ENCODE measurements around the gene CD9. TPM values are rescaled to one million over a fixed set of nuclear protein-coding genes. Genes with fewer than 3 reads are reported as not detected.

Gene CD9
- total RNA-seq, 1 donor from 2014 or later = 241 TPM

GRCh38 chr12:6228535-6229223 is 28.5 kb downstream of the CD9 start:
- DNase-seq (ENCODE audit: low read depth) = no peak
- Histone ChIP-seq H3K27me3 (ENCODE audit: control insufficient read depth, insufficient read depth, low read length) (no peaks in the 10 kb centered on the region), H3K4me3 (ENCODE audit: low read depth, low read length) (no peak overlapping the region), H3K36me3 (ENCODE audit: control insufficient read depth, insufficient read depth, low read length) (peaks cover 5% of the 10 kb centered on the region)
- TF ChIP-seq, protein P1, sequence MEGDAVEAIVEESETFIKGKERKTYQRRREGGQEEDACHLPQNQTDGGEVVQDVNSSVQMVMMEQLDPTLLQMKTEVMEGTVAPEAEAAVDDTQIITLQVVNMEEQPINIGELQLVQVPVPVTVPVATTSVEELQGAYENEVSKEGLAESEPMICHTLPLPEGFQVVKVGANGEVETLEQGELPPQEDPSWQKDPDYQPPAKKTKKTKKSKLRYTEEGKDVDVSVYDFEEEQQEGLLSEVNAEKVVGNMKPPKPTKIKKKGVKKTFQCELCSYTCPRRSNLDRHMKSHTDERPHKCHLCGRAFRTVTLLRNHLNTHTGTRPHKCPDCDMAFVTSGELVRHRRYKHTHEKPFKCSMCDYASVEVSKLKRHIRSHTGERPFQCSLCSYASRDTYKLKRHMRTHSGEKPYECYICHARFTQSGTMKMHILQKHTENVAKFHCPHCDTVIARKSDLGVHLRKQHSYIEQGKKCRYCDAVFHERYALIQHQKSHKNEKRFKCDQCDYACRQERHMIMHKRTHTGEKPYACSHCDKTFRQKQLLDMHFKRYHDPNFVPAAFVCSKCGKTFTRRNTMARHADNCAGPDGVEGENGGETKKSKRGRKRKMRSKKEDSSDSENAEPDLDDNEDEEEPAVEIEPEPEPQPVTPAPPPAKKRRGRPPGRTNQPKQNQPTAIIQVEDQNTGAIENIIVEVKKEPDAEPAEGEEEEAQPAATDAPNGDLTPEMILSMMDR (IDR thresholded peaks at IDR 0.05; ENCODE audit: insufficient read depth, low read length, poor library complexity, severe bottlenecking) = no peak

- Histone ChIP-seq H3K27me3 (ENCODE audit: control insufficient read depth, insufficient read depth, low read length) (no peaks in the 10 kb centered on the region), H3K36me3 (ENCODE audit: control insufficient read depth, insufficient read depth, low read length) (peaks cover 5% of the 10 kb centered on the region), H3K4me3 (ENCODE audit: low read depth, low read length) (no peak overlapping the region)
- TF ChIP-seq, protein P1 (IDR thresholded peaks at IDR 0.05; ENCODE audit: insufficient read depth, low read length, poor library complexity, severe bottlenecking) = no peak
- no peak for DNase-seq (ENCODE audit: low read depth)
These were observed 29.3 kb downstream of the CD9 start for GRCh38 chr12:6229224-6230218.

DNA sequence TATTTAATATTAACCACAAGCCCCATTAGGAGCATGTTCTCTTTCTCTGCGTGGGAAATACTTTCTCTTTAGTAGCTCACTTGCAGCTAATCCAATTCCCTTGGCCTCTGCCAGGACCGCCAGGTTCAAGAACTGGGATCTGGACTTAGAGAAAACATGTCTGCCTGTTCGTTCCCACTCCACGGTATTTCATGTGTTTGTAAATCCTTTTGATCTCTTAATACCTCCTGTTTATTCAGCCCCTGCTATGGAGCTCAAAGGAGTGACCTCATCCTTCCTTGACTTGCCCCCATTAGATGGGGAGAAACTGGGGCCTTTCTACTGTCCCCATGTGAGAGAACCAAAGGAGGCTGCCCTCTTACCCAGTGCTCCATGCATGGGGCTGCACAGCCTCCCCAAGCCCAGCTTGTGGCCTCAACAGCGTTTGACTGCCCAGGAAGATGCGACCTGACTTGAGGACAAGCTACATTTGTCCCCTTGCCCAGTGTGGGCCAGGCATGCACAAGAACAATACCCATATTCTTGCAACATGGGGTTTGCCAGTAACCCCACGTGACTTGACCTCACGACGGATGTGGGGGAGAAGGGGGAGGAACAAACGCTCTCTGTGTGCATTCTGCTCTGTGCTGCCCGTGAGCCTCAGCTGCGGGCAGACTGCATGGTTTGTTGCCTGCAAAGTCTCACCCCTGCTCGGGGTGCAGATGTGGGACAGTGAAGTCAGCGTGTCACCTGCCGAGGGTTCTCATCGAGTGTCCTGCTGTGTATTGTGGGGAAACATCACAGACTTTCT is 30.3 kb downstream of the CD9 start:
- Histone ChIP-seq H3K27me3 (ENCODE audit: control insufficient read depth, insufficient read depth, low read length) (no peaks in the 10 kb centered on the region), H3K36me3 (ENCODE audit: control insufficient read depth, insufficient read depth, low read length) (peaks cover 5% of the 10 kb centered on the region), H3K4me3 (ENCODE audit: low read depth, low read length) (no peak overlapping the region)
- no peak for DNase-seq (ENCODE audit: low read depth)
- TF ChIP-seq, protein P1 (IDR thresholded peaks at IDR 0.05; ENCODE audit: insufficient read depth, low read length, poor library complexity, severe bottlenecking) = no peak

DNA sequence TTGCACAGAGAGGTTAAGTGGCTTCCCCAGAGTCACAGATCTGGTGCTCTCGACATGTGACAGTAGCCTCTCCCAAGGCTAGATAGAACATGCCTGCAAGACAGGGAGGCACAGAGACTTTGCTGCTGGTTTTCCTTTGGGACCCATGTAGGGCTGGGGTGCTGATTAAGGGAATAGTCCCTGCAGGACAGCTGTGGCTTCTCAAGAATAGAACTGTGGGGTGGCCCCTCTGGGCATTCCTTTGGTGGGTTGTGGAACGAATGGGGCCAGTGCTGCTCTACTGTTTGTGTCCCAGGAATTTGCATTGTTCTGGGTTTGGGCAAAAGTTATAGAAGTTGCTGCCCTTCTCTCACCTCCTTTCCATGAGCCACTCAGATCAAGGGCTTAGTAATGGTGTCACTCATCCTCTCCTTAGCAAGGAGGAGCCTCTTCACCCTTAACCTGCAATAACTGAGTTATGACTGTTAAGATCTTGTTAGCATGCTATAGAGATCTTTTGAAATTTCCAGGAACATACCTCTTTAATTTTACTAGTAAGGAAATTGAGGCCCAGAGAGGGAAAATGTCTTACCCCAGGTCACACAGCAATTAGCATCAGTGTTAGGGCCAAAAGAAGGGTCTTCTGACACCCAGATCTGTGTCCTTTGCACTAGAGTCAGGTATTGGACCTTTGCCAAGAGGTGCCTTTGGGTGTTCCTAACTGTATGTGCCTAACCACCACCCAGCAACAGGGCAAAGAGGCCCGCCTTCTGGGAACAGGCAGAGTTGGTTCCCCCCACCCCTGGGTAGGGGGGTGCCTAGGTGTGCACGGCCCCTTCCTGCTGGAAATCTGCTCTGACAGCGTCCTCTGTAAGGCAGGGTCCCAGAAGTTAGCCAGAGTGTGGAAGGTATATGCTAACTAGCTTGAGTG is 31.4 kb downstream of the CD9 start:
- TF ChIP-seq, protein P1 (IDR thresholded peaks at IDR 0.05; ENCODE audit: insufficient read depth, low read length, poor library complexity, severe bottlenecking) = no peak
- Histone ChIP-seq H3K27me3 (ENCODE audit: control insufficient read depth, insufficient read depth, low read length) (no peaks in the 10 kb centered on the region), H3K4me3 (ENCODE audit: low read depth, low read length) (no peak overlapping the region), H3K36me3 (ENCODE audit: control insufficient read depth, insufficient read depth, low read length) (peaks cover 7% of the 10 kb centered on the region)
- DNase-seq (ENCODE audit: low read depth) = no peak
